Activated CD8-positive, alpha-beta memory T cell treated with anti-CD3 and anti-CD28 coated beads, Interleukin-2, amount 50 U/mL, for 1 hour (primary cell): ENCODE results near the gene B3GNT9.

Experiments used
- DNase-seq: peaks from one replicate; pipeline ENCODE4 v3.0.0-alpha.2; 2020; ENCODE audit errors: extremely low read depth

Gene B3GNT9

GRCh38 chr16:67150833-67151396, at the start of gene B3GNT9:
Gene B3GNT9, minus strand, starts transcription at chr16:67150998. Its CDS starts 513 bp downstream, at chr16:67150485.
- no peak for DNase-seq

GRCh38 chr16:67200491-67200890, 49.7 kb upstream of the B3GNT9 start:
- DNase-seq: no peak

DNA sequence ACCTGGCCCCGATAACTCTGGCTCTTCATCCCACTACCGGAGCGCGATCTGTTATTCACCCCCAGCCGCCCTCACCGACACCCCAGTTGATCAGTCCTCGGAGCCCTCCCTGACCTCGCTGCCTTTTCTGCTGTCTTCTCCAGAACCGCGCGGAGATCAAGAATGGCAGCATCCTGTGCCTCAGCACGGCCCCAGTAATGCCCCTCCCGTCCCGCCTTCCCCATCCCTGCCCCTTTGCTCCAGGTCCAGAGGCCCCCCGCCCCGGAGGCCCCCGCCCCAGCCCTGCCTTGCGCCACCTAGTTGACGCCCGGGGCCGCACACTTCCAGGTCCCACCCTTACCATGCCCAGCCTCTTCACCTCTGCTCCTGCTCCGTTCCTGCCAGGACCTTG, 49.0 kb upstream of the B3GNT9 start:
- DNase-seq: no peak

- no peak for DNase-seq
Observed at GRCh38 chr16:67199011-67199807, 48.4 kb upstream of the B3GNT9 start, which contains the start of gene ELMO3. Gene ELMO3, plus strand, starts transcription at chr16:67199131. Its CDS starts 196 bp downstream, at chr16:67199327.

DNA sequence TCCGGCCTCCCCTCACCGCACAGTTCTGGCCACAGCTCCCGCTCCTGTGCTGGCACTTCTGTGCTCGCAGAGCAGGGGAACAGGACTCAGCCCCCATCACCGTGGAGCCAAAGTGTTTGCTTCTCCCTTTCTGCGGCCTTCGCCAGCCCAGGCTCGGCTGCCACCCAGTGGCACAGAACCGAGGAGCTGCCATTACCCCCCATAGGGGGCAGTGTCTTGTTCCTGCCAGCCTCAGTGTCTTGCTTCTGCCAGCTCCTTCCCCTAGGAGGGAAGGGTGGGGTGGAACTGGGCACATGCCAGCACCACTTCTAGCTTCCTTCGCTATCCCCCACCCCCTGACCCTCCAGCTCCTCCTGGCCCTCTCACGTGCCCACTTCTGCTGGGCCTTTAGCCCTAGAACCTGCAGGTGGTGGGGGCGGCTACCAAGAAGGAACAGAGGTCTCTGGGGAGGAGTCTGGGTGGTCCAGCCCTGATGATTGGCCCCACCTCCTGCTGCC, 47.5 kb upstream of the B3GNT9 start:
- no peak for DNase-seq

DNA sequence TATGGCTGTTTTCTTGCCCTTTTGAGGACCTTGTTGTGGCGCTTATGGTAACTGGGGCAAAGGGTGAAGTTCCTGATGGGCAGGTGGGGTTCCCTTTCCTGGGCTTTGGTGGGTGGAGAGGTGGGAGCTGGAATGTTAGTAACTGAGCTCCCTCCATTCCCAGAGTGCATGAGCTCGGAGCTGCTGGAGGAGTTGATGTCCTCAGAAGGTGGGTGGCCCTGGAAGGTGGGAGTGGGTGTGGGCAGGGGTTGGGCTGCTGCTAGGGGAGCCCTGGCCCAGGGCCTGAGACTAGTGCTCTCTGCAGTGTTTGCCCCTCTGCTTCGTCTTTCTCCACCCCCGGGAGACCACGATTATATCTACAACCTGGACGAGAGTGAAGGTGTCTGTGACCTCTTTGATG, 46.9 kb upstream of the B3GNT9 start:
- no peak for DNase-seq

- no peak for DNase-seq
Observed at GRCh38 chr16:67196881-67197280, 46.1 kb upstream of the B3GNT9 start.

DNA sequence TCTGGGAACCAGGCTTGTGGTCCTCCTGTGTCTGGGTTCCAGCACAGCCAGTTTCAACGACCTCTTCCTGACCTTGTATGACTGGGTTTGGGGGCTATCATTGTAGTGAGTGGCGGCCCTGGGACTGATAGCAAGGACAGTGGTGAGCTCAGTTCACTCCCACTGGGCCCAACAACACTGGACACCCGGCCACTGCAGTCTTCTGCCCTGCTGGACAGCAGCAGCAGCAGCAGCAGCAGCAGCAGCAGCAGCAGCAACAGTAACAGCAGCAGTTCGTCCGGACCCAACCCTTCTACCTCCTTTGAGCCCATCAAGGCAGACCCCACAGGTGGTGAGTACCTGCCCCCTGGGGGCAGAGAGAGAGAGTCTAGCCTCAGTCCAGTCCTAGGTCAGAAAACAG, 44.9 kb upstream of the B3GNT9 start:
- DNase-seq: no peak

GRCh38 chr16:67194260-67194659, 43.5 kb upstream of the B3GNT9 start:
- no peak for DNase-seq

- DNase-seq: no peak
Observed at GRCh38 chr16:67193536-67193935, 42.7 kb upstream of the B3GNT9 start.

- DNase-seq: no peak
Observed at GRCh38 chr16:67192781-67193361, 42.1 kb upstream of the B3GNT9 start.

GRCh38 chr16:67191995-67192681, 41.3 kb upstream of the B3GNT9 start, which contains the start of gene E2F4:
Gene E2F4, plus strand, starts transcription at chr16:67192155. Its CDS starts 73 bp downstream, at chr16:67192228.
- peak; percentile 59 for DNase-seq

DNA sequence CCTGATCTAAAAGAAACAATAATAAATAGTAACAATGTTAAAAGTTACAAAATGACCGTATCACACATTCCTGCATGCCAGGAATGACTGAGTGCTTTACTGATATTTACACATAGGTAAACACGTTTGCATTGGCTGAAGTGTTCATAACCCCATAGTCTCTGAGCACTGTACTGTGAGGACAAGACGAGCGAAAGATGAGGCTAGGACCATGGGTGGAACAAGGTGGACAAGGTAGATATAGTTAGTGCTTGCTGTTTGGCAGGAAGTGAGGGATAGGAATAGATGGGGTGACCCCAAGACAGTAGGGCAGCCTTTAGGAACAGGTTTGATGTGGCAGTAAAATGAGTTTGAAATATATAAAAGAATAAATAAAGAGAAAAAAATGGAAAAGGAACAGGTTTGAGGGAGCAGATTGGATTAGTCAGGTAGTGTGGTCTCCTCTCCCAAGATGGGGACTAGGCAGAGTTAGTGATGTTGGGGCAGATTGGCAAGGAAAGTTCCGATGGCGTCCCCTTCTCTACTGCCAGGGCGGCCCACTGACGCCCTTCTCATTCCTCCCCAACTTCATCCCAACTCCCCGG, 40.7 kb upstream of the B3GNT9 start:
- DNase-seq: no peak

GRCh38 chr16:67190448-67191399, 39.9 kb upstream of the B3GNT9 start:
- DNase-seq: no peak

- DNase-seq: no peak
Observed at GRCh38 chr16:67190041-67190440, 39.2 kb upstream of the B3GNT9 start, which contains the start of gene EXOC3L1. Gene EXOC3L1, minus strand, starts transcription at chr16:67190136. Its CDS starts 460 bp downstream, at chr16:67189676.

DNA sequence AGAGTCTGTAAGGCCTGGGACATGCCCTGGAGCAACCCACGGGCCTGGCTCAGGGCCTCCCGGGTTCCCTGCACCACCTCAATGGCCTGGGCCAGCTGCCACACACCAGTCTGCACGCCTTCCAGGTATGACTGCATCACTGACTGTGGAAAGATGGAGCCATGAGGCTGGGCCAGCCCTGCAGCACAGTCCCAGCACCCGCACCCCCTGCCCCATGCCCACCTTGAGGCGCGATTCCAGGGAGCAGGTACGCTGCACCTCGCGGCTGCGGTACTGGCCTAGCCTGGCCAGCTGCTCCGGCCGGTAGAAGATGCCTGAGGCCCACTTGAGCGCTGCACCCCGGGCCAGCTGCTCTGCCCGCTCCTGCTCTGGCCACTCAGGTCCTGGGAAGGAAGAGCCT, 38.0 kb upstream of the B3GNT9 start:
- DNase-seq: no peak

DNA sequence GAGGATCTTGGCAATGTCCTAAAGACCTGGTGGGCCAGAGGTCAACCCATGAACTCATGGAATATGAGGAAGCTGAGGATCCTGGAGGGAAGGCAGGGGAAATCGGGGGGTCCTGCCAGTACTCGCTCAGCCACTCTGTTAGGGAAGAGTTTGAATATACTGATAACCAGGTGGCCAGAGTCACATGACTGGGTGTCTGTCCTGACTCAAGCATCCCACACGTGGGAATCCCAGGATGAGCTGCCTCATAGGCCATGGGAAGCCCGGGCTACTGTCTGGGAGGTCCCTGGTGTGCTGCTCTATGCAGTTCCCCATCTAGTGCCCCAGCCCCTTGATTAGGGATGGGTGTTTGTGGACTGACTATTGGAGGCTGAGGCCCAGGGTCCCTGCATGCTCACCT, 37.5 kb upstream of the B3GNT9 start:
- DNase-seq: no peak

GRCh38 chr16:67187175-67187890, 36.5 kb upstream of the B3GNT9 start:
- DNase-seq: no peak

DNA sequence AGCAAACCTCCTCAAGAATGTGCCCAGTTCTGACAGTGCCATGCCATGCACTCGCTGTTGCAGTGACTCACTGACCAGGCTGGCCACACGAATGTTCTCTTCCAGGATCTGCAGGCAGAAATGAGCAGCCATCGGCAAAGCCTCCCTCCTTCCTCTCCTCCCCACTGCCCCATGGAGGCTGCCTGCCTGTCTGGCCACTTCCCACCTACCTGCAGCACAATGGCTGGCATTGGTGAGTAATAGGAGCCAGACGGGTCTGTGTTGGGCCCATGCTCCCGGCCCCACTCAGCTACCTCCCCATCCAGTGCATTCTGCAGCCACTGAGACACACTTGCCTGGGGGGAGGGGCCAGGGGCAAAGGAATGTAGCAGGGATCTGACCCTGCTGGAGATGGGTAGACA, 35.8 kb upstream of the B3GNT9 start:
- DNase-seq: no peak

DNA sequence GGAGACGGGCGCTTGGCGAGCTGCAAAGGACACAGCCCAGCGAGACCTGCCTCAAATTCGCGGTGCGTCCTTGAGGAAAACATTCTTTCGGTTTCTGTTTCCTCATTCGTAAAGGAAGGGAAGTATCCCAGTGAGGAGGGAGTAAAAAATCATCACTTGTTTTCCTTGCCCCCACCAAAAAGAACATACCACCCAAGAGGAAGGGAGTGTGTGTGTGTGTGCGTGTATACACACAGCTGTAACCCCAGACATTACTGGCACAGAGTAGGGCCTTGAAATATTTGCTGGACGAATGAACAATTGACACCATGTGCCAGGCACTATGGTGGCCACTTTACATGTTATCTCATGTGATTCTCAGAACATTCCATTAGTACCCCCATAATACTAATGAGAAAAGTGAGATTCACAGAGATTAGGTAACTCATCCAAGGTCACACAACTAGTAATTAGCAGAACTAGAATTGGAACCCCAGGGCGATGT, 34.9 kb upstream of the B3GNT9 start:
- DNase-seq: no peak
